Skin of body (tissue), 2 donors: Measurements from ENCODE around the gene TTC23L. TPM values are rescaled to one million over a fixed set of nuclear protein-coding genes. Genes with fewer than 3 reads are reported as not detected.
A peak's percentile ranks its signal among the peaks of the same experiment; 100 is the strongest.

Experiments
- DNase-seq: peaks from one replicate; lab custom pipeline; 2025; lab: John Stamatoyannopoulos, UW
- total RNA-seq: library from RNA; depleted of rRNA; stranded (reverse); fragments of >200 nt; gene quantifications from one replicate; pipeline ENCODE4 v1.2.3, GENCODE V29; 2014

Gene TTC23L
- total RNA-seq, 1 donor from 2014 or later = 0.79 TPM

GRCh38 chr5:34869256-34869655 lies 30.3 kb downstream of the TTC23L start:
- no peak for DNase-seq

- DNase-seq = no peak
Observed at GRCh38 chr5:34870382-34870781, 31.4 kb downstream of the TTC23L start.

GRCh38 chr5:34876275-34876674 lies 37.3 kb downstream of the TTC23L start:
- DNase-seq = no peak

- no peak for DNase-seq
Observed at GRCh38 chr5:34881246-34881645, 42.3 kb downstream of the TTC23L start.

GRCh38 chr5:34886392-34887119 lies 47.6 kb downstream of the TTC23L start:
- no peak for DNase-seq

- no peak for DNase-seq
Observed at GRCh38 chr5:34889394-34889793, 50.4 kb downstream of the TTC23L start.

- DNase-seq = peak; percentile 91
Observed at GRCh38 chr5:34891981-34892380, 53.0 kb downstream of the TTC23L start.

- no peak for DNase-seq
Observed at GRCh38 chr5:34892414-34892813, 53.5 kb downstream of the TTC23L start.

- no peak for DNase-seq
Observed at GRCh38 chr5:34894716-34895115, 55.8 kb downstream of the TTC23L start.

- no peak for DNase-seq
Observed at GRCh38 chr5:34895641-34896419, 56.9 kb downstream of the TTC23L start.

- DNase-seq = peak; percentile 6
Observed at GRCh38 chr5:34897646-34898045, 58.7 kb downstream of the TTC23L start.

GRCh38 chr5:34898258-34898895 lies 59.4 kb downstream of the TTC23L start:
- peak; percentile 64 for DNase-seq

GRCh38 chr5:34899066-34899465 lies 60.1 kb downstream of the TTC23L start:
- no peak for DNase-seq

GRCh38 chr5:34900652-34901051 lies 61.7 kb downstream of the TTC23L start:
- no peak for DNase-seq

GRCh38 chr5:34903260-34903659 lies 64.3 kb downstream of the TTC23L start:
- no peak for DNase-seq

GRCh38 chr5:34905564-34905963 lies 66.6 kb downstream of the TTC23L start:
- DNase-seq = no peak

GRCh38 chr5:34913072-34913471 lies 74.1 kb downstream of the TTC23L start:
- DNase-seq = no peak

GRCh38 chr5:34914671-34915138 lies 75.7 kb downstream of the TTC23L start:
- DNase-seq = peak; percentile 6

- peak; percentile 98 for DNase-seq
Observed at GRCh38 chr5:34915139-34915855, 76.3 kb downstream of the TTC23L start, which contains the start of the genes BRIX1 and RAD1. Gene BRIX1, plus strand, starts transcription at chr5:34915711. Its CDS starts 28 bp downstream, at chr5:34915739. Gene RAD1, minus strand, starts transcription at chr5:34915504. Its CDS starts 612 bp downstream, at chr5:34914892.

- no peak for DNase-seq
Observed at GRCh38 chr5:34915856-34916192, 76.9 kb downstream of the TTC23L start.

- DNase-seq = no peak
Observed at GRCh38 chr5:34916518-34916917, 77.6 kb downstream of the TTC23L start.
